ENCODE data around the gene ZSWIM6. TPM values are rescaled to one million over a fixed set of nuclear protein-coding genes. Genes with fewer than 3 reads are reported as not detected.

Gene ZSWIM6
- total RNA-seq, 1 experiment from 2014 or later, result 12.9 TPM

DNA sequence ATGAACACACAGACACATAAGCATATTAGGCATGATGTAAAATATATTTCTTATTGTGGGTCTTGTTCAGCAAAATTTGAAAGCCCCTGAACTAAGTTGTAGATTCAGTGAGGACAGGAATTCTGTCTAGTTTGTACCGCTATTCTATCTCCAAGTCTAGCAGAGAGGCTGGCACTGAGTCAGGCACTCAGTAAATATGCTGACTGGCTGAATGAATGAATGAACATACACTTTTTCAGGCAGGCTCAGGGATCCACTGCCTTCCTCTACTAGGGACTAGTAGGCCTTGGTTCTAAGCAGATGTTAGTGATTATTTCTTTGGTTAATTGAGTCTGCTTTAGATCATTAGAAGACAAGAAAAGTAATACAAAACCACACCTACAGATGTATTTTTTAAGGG, 157.5 kb downstream of the ZSWIM6 start:
- no peaks in the 10 kb centered on the region for H3K27me3 ChIP-seq (ENCODE audit: insufficient read depth, low read depth)
- intact Hi-C loops (cut with micrococcal nuclease; ENCODE audit: unreplicated experiment), result no loop called here
- 0 out of 2 replicates have a peak, but pooled peaks cover 5% of the 10 kb centered on the region for H3K79me2 ChIP-seq (ENCODE audit: low read depth)
- ChIA-PET POLR2A (ENCODE audit: unreplicated experiment) (no interaction called here), CTCF (no interaction called here)
- H3K27ac ChIP-seq, result no peak overlapping the region
- no peaks in the 10 kb centered on the region for H3K9me3 ChIP-seq (ENCODE audit: insufficient read depth, low read depth)
- H2AFZ ChIP-seq, result no peak overlapping the region
- no peak overlapping the region for H3K4me3 ChIP-seq
- no peaks in the 10 kb centered on the region for H3K36me3 ChIP-seq (ENCODE audit: low read depth)
- BruUV-seq (replicated peaks), result no TSS peak
- no peak for TF ChIP-seq EZH2 (IDR thresholded peaks at IDR 0.05; ENCODE audit: low read depth)
- TF ChIP-seq, protein P1, sequence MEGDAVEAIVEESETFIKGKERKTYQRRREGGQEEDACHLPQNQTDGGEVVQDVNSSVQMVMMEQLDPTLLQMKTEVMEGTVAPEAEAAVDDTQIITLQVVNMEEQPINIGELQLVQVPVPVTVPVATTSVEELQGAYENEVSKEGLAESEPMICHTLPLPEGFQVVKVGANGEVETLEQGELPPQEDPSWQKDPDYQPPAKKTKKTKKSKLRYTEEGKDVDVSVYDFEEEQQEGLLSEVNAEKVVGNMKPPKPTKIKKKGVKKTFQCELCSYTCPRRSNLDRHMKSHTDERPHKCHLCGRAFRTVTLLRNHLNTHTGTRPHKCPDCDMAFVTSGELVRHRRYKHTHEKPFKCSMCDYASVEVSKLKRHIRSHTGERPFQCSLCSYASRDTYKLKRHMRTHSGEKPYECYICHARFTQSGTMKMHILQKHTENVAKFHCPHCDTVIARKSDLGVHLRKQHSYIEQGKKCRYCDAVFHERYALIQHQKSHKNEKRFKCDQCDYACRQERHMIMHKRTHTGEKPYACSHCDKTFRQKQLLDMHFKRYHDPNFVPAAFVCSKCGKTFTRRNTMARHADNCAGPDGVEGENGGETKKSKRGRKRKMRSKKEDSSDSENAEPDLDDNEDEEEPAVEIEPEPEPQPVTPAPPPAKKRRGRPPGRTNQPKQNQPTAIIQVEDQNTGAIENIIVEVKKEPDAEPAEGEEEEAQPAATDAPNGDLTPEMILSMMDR (conservative IDR thresholded peaks at IDR 0.05), result no peak
- H4K20me1 ChIP-seq (ENCODE audit: insufficient read depth), result 0 out of 2 replicates have a peak, but pooled peaks cover 6% of the 10 kb centered on the region
- no peaks in the 10 kb centered on the region for H3F3A ChIP-seq (ENCODE audit: insufficient read depth, low read depth)
- no peaks in the 10 kb centered on the region for H3K9me2 ChIP-seq (ENCODE audit: insufficient read depth)
- DNase-seq, result no peak
- H3K4me1 ChIP-seq (replicated peaks; ENCODE audit: insufficient read depth), result no peaks in the 10 kb centered on the region
- H3K4me2 ChIP-seq, result no peak overlapping the region

DNA sequence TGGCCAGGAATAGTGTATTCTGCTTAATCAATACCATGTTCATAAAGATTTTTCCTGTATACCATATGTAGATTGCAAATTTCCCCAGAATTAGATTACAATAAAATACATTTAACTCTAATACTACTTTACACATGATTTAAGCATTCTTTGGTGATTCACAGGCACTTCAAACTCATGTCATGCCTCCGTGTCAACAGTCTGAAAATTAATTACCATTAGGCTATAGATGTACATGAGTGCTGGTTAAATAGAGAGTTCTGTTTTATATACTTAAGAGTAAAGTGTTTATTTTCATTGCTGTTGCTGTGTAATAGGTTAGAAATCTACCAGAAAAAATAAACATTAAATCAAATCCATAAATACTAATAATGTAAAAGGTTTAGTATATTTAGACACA, 159.8 kb downstream of the ZSWIM6 start:
- Histone ChIP-seq H3K4me2 (no peak overlapping the region), H3K9me2 (ENCODE audit: insufficient read depth) (no peaks in the 10 kb centered on the region), H3F3A (ENCODE audit: insufficient read depth, low read depth) (no peaks in the 10 kb centered on the region), H3K9me3 (ENCODE audit: insufficient read depth, low read depth) (no peaks in the 10 kb centered on the region), H3K79me2 (ENCODE audit: low read depth) (0 out of 2 replicates have a peak, but pooled peaks cover 5% of the 10 kb centered on the region), H3K4me3 (no peak overlapping the region), H2AFZ (no peak overlapping the region), H3K27ac (no peak overlapping the region), H3K36me3 (ENCODE audit: low read depth) (no peaks in the 10 kb centered on the region), H4K20me1 (ENCODE audit: insufficient read depth) (0 out of 2 replicates have a peak, but pooled peaks cover 6% of the 10 kb centered on the region), H3K27me3 (ENCODE audit: insufficient read depth, low read depth) (no peaks in the 10 kb centered on the region), H3K4me1 (replicated peaks; ENCODE audit: insufficient read depth) (no peaks in the 10 kb centered on the region)
- intact Hi-C loops (cut with micrococcal nuclease; ENCODE audit: unreplicated experiment), result no loop called here
- TF ChIP-seq, protein P1 (conservative IDR thresholded peaks at IDR 0.05), result no peak
- no peak for TF ChIP-seq EZH2 (IDR thresholded peaks at IDR 0.05; ENCODE audit: low read depth)
- POLR2A ChIA-PET (ENCODE audit: unreplicated experiment), result no interaction called here
- BruUV-seq (replicated peaks), result no TSS peak
- no peak for DNase-seq
- CTCF ChIA-PET, result no interaction called here

DNA sequence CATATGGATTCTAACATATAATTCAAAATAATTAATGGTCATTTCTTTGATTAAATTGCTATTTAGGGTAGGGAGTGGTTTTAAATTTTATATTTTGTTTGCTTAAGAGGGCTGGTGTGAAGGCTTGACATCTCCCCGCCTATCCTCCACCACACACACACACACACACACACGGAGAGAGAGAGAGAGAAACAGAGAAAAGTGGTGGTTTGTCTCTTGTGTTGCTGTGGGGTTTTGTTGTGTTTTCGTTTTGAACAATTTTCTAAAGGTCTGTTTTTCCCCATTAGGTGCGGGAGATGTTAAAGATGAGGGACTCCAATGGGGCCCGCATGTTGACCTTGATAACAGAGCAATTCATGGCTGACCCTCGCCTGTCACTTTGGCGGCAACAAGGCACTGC, 161.9 kb downstream of the ZSWIM6 start:
- CTCF ChIA-PET, result no interaction called here
- H3K36me3 ChIP-seq (ENCODE audit: low read depth), result no peaks in the 10 kb centered on the region
- no peak for TF ChIP-seq EZH2 (IDR thresholded peaks at IDR 0.05; ENCODE audit: low read depth)
- TF ChIP-seq, protein P1 (conservative IDR thresholded peaks at IDR 0.05), result no peak

More for the DNA sequence above, 161.9 kb downstream of the ZSWIM6 start:
- H3K4me2 ChIP-seq, result no peak overlapping the region
- no peaks in the 10 kb centered on the region for H3F3A ChIP-seq (ENCODE audit: insufficient read depth, low read depth)
- no peaks in the 10 kb centered on the region for H3K79me2 ChIP-seq (ENCODE audit: low read depth)
- intact Hi-C loops (cut with micrococcal nuclease; ENCODE audit: unreplicated experiment), result no loop called here
- POLR2A ChIA-PET (ENCODE audit: unreplicated experiment), result no interaction called here
- H3K4me3 ChIP-seq, result no peak overlapping the region
- BruUV-seq (replicated peaks), result no TSS peak
- no peaks in the 10 kb centered on the region for H3K27me3 ChIP-seq (ENCODE audit: insufficient read depth, low read depth)
- no peaks in the 10 kb centered on the region for H3K9me3 ChIP-seq (ENCODE audit: insufficient read depth, low read depth)
- no peak overlapping the region for H3K27ac ChIP-seq
- no peak for DNase-seq
- no peaks in the 10 kb centered on the region for H3K4me1 ChIP-seq (replicated peaks; ENCODE audit: insufficient read depth)
- no peaks in the 10 kb centered on the region for H3K9me2 ChIP-seq (ENCODE audit: insufficient read depth)
- no peak overlapping the region for H2AFZ ChIP-seq
- H4K20me1 ChIP-seq (ENCODE audit: insufficient read depth), result 0 out of 2 replicates have a peak, but pooled peaks cover 6% of the 10 kb centered on the region
